ENCODE measurements around the gene MSL3. TPM values are rescaled to one million over a fixed set of nuclear protein-coding genes. Genes with fewer than 3 reads are reported as not detected.
A peak's percentile ranks its signal among the peaks of the same experiment; 100 is the strongest.

MSL3 gene
- polyA plus RNA-seq, 1 donor from 2014 or later: 37.2 TPM

DNA sequence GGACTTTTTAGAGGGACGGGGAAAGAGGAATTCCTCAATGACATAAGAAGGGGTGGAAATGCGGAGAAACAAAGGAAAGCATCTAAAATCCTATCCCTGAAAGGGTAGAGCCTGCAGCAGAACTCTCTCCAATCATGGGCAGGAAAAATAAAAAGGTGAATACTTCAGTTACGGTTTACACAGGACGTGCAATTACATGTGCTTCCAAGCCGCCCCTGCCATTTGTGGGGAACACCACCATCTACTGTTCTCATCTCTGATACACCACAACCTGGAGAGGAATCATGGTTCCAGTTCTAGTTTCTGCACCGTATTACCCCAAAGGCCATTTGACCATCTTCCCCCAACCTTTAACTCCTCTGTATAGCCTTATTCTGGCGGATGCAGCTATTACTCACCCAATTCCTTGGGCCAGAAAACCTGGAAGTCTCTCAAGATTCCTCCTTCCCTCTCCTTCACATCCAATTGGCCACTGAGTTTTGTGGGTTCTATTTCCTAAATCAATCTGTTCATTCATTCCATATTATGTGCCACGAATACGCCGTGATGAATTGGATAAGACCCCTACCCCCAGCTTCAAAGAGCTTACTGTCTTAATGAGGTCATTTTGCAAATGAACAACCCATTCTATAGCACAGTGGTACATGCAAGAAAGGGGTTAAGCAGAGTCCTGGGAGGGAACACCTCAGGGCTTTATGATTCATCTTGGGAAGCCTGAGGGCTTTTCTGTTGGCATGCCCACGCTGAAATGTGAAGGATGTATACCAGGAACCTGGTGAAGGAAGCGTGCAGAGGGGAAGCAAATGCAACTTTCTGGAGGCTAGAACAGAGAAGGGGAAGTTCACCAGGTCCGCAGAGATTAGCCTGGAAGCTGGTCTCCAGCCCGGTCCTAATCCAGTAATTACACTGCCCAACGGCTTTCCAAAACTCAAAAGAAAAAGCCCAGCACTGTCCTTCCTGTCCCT, 1.4 kb upstream of the MSL3 start:
- Histone ChIP-seq H3K9me2 (ENCODE audit: insufficient read depth, low read length) (no peaks in the 10 kb centered on the region), H3K36me3 (ENCODE audit: insufficient read depth, low read length) (no peaks in the 10 kb centered on the region), H3K9me3 (ENCODE audit: low read length) (no peaks in the 10 kb centered on the region), H3K79me2 (replicated peaks; ENCODE audit: insufficient read depth, low read length) (no peaks in the 10 kb centered on the region), H3K27me3 (ENCODE audit: insufficient read depth, low read depth, low read length) (no peaks in the 10 kb centered on the region), H4K20me1 (ENCODE audit: insufficient read depth) (no peaks in the 10 kb centered on the region), H3K27ac (ENCODE audit: low read length) (no peak overlapping the region), H3K4me2 (ENCODE audit: low read length) (no peak overlapping the region), H3F3A (ENCODE audit: insufficient read depth, low read length, poor library complexity, severe bottlenecking) (no peaks in the 10 kb centered on the region), H2AFZ (ENCODE audit: low read depth, low read length) (no peak overlapping the region), H3K4me3 (ENCODE audit: low read length) (peak overlapping the region; percentile 72), H3K9ac (ENCODE audit: low read length) (no peak overlapping the region)
- TF ChIP-seq, protein P1, sequence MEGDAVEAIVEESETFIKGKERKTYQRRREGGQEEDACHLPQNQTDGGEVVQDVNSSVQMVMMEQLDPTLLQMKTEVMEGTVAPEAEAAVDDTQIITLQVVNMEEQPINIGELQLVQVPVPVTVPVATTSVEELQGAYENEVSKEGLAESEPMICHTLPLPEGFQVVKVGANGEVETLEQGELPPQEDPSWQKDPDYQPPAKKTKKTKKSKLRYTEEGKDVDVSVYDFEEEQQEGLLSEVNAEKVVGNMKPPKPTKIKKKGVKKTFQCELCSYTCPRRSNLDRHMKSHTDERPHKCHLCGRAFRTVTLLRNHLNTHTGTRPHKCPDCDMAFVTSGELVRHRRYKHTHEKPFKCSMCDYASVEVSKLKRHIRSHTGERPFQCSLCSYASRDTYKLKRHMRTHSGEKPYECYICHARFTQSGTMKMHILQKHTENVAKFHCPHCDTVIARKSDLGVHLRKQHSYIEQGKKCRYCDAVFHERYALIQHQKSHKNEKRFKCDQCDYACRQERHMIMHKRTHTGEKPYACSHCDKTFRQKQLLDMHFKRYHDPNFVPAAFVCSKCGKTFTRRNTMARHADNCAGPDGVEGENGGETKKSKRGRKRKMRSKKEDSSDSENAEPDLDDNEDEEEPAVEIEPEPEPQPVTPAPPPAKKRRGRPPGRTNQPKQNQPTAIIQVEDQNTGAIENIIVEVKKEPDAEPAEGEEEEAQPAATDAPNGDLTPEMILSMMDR (IDR thresholded peaks at IDR 0.05; ENCODE audit: poor library complexity, severe bottlenecking): no peak
- no peak for TF ChIP-seq SMC3 (conservative IDR thresholded peaks at IDR 0.05; ENCODE audit: poor library complexity)
- no peak for TF ChIP-seq MXI1 (conservative IDR thresholded peaks at IDR 0.05; ENCODE audit: poor library complexity, severe bottlenecking)
- TF ChIP-seq REST (IDR thresholded peaks at IDR 0.05; ENCODE audit: borderline replicate concordance): no peak
- no peak for TF ChIP-seq POLR2AphosphoS5 (IDR thresholded peaks at IDR 0.05)
- TF ChIP-seq TAF1 (IDR thresholded peaks at IDR 0.05; ENCODE audit: low read depth): no peak
- TF ChIP-seq EP300 (conservative IDR thresholded peaks at IDR 0.05; ENCODE audit: poor library complexity, severe bottlenecking): no peak
- no peak for TF ChIP-seq EZH2 (IDR thresholded peaks at IDR 0.05; ENCODE audit: borderline replicate concordance, insufficient read depth, low read length, poor library complexity, severe bottlenecking)
- TF ChIP-seq RAD21 (conservative IDR thresholded peaks at IDR 0.05): no peak

DNA sequence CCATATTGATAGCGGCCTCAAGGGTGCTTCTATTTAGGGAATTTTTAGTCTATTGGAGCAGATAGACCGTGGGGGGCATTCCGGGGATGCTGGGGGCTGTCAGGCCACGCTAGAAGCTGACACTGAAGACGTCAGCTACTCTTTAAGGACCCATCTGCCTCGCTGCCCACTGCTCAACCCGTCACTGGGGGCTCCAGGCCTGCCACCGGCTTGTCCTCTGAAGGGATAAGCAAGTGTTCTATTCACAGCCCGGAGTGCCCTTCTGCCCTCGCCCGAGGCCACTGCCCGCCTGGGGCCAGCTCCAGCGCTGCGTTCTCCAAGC, 679 bp upstream of the MSL3 start:
- peak overlapping the region; percentile 72 for H3K4me3 ChIP-seq (ENCODE audit: low read length)
- no peaks in the 10 kb centered on the region for H3K9me3 ChIP-seq (ENCODE audit: low read length)
- no peaks in the 10 kb centered on the region for H3F3A ChIP-seq (ENCODE audit: insufficient read depth, low read length, poor library complexity, severe bottlenecking)
- H3K36me3 ChIP-seq (ENCODE audit: insufficient read depth, low read length): no peaks in the 10 kb centered on the region
- no peak overlapping the region for H3K27ac ChIP-seq (ENCODE audit: low read length)
- H2AFZ ChIP-seq (ENCODE audit: low read depth, low read length): peak overlapping the region; percentile 65
- H3K4me2 ChIP-seq (ENCODE audit: low read length): no peak overlapping the region
- TF ChIP-seq EP300 (conservative IDR thresholded peaks at IDR 0.05; ENCODE audit: poor library complexity, severe bottlenecking) (no peak), RAD21 (conservative IDR thresholded peaks at IDR 0.05) (no peak), MXI1 (conservative IDR thresholded peaks at IDR 0.05; ENCODE audit: poor library complexity, severe bottlenecking) (no peak), TAF1 (IDR thresholded peaks at IDR 0.05; ENCODE audit: low read depth) (no peak), POLR2AphosphoS5 (IDR thresholded peaks at IDR 0.05) (no peak)
- H4K20me1 ChIP-seq (ENCODE audit: insufficient read depth): no peaks in the 10 kb centered on the region
- no peaks in the 10 kb centered on the region for H3K9me2 ChIP-seq (ENCODE audit: insufficient read depth, low read length)
- peak overlapping the region; percentile 70 for H3K9ac ChIP-seq (ENCODE audit: low read length)
- H3K79me2 ChIP-seq (replicated peaks; ENCODE audit: insufficient read depth, low read length): no peaks in the 10 kb centered on the region
- H3K27me3 ChIP-seq (ENCODE audit: insufficient read depth, low read depth, low read length): no peaks in the 10 kb centered on the region

Data from neural cell (in vitro differentiated cells).